SIG-M5 (cell line): ENCODE data around the gene RAMP3.
"Not testable (repeated sequence)": the region's sequence is repeated elsewhere in the genome, so short reads cannot be mapped to it uniquely, and the experiment has no call there.

Experiments
- DNase-seq: peaks from one replicate; lab custom pipeline; 2025; lab: John Stamatoyannopoulos, UW

Gene RAMP3

GRCh38 chr7:45157653-45158401, at the start of gene RAMP3:
Gene RAMP3, plus strand, starts transcription at chr7:45157791. Its CDS starts 38 bp downstream, at chr7:45157829.
- DNase-seq = no peak

- no peak for DNase-seq
These were observed 48.7 kb upstream of the RAMP3 start for GRCh38 chr7:45108863-45109262.

- peak; percentile 74 for DNase-seq
These were observed 46.0 kb upstream of the RAMP3 start, which contains the start of gene TBRG4 for GRCh38 chr7:45111298-45112223. Gene TBRG4, minus strand, starts transcription at chr7:45111697. Its CDS starts 2,460 bp downstream, at chr7:45109237.

GRCh38 chr7:45112648-45113047, 44.9 kb upstream of the RAMP3 start:
- DNase-seq = no peak

GRCh38 chr7:45114257-45114656, 43.3 kb upstream of the RAMP3 start:
- DNase-seq = not testable (repeated sequence)

- DNase-seq = no peak
These were observed 42.7 kb upstream of the RAMP3 start for GRCh38 chr7:45114926-45115325.

- DNase-seq = no peak
These were observed 41.5 kb upstream of the RAMP3 start for GRCh38 chr7:45116048-45116447.

GRCh38 chr7:45117582-45117981, 40.0 kb upstream of the RAMP3 start:
- no peak for DNase-seq

- no peak for DNase-seq
These were observed 39.3 kb upstream of the RAMP3 start for GRCh38 chr7:45118292-45118691.

GRCh38 chr7:45118889-45119331, 38.7 kb upstream of the RAMP3 start:
- no peak for DNase-seq

GRCh38 chr7:45119550-45119949, 38.0 kb upstream of the RAMP3 start:
- DNase-seq = no peak

- DNase-seq = no peak
These were observed 34.4 kb upstream of the RAMP3 start for GRCh38 chr7:45122975-45123860.

GRCh38 chr7:45123913-45124710, 33.5 kb upstream of the RAMP3 start:
- no peak for DNase-seq

- DNase-seq = no peak
These were observed 32.2 kb upstream of the RAMP3 start for GRCh38 chr7:45125193-45125904.

- DNase-seq = no peak
These were observed 31.4 kb upstream of the RAMP3 start for GRCh38 chr7:45126201-45126600.

- no peak for DNase-seq
These were observed 30.7 kb upstream of the RAMP3 start for GRCh38 chr7:45126920-45127319.

GRCh38 chr7:45129181-45129800, 28.3 kb upstream of the RAMP3 start:
- DNase-seq = no peak

GRCh38 chr7:45129906-45130305, 27.7 kb upstream of the RAMP3 start:
- DNase-seq = no peak

- DNase-seq = no peak
These were observed 26.7 kb upstream of the RAMP3 start for GRCh38 chr7:45130910-45131309.

- no peak for DNase-seq
These were observed 25.7 kb upstream of the RAMP3 start for GRCh38 chr7:45131891-45132290.
